Testis (tissue), 3 donors: ENCODE data around the gene TSPAN19. TPM values are rescaled to one million over a fixed set of nuclear protein-coding genes. Genes with fewer than 3 reads are reported as not detected.

Experiments used
- DNase-seq: peaks from one replicate; pipeline ENCODE4 v3.0.0-alpha.2; 2019
- H3K27ac ChIP-seq, 2 donors: fragments of 200-600 bp; sonication (generic); one replicate each; pipeline ENCODE4 v1.5.1; 2019
- H3K27me3 ChIP-seq: fragments of 200-600 bp; sonication (generic); one replicate; pipeline ENCODE4 v1.5.1; 2019
- H3K36me3 ChIP-seq: fragments of 200-600 bp; sonication (generic); one replicate; pipeline ENCODE4 v1.5.1; 2017; ENCODE audit warnings: low read depth; ENCODE audit errors: missing control alignments
- H3K4me1 ChIP-seq: fragments of 200-600 bp; sonication (generic); one replicate; pipeline ENCODE4 v1.5.1; 2019
- H3K4me3 ChIP-seq, 2 donors: fragments of 200-600 bp; sonication (generic); one replicate each; pipeline ENCODE4 v1.5.1; 2017 to 2019
- H3K9me3 ChIP-seq: fragments of 200-600 bp; sonication (generic); one replicate; pipeline ENCODE4 v1.5.1; 2017
- CTCF ChIP-seq, 3 experiments: fragments of 450-650 bp in 2 of 3; fragments of 200-600 bp in 1 of 3; sonication (generic) in 1 of 3; IDR thresholded peaks; one replicate each; pipeline ENCODE4 v1.5.1; 2016 to 2019; ENCODE audit warnings: antibody characterized with exemption in 3 of 3, mild to moderate bottlenecking in 2 of 3, moderate library complexity in 1 of 3
- POLR2A ChIP-seq: fragments of 450-650 bp; IDR thresholded peaks from one replicate; pipeline ENCODE4 v1.6.1; 2017; ENCODE audit warnings: antibody characterized with exemption, mild to moderate bottlenecking, moderate library complexity
- WGBS, 2 donors: methylation state at CpG; one replicate each; pipeline ENCODE4 v1.1.5; 2018; 5-methylcytosine and 5-hydroxymethylcytosine counted together
- intact Hi-C: fragments of 100-400 bp; cut with DNase I; formaldehyde crosslinking; loops from one replicate; pipeline ENCODE4 v1.15.1; 2023; ENCODE audit warnings: low total_unique reads
- polyA plus RNA-seq: library from polyadenylated mRNA; stranded (reverse); fragments of 350-450 nt; fragmentation: Illumina TruSeq; extraction: RNeasy Lipid Tissue Mini Kit (QIAGEN cat#74804); gene quantifications from one replicate; pipeline ENCODE4 v1.2.3, GENCODE V29; 2014; ENCODE audit warnings: low read depth, low replicate concordance; ENCODE audit not compliant: insufficient read depth
- total RNA-seq, 2 donors: library from RNA; depleted of rRNA; stranded (reverse); fragments of >200 nt; gene quantifications; one replicate each; pipeline ENCODE4 v1.2.3, GENCODE V29; 2016

Gene TSPAN19
- total and polyA plus RNA-seq, 3 donors from 2014 or later, result 1.8 to 7.5 (median 2.4) TPM

- 95 to 97% methylated on average over 2 of the region's 2 CpGs for WGBS, 2 donors
- TF ChIP-seq CTCF (IDR thresholded peaks at IDR 0.05), result no peak
- TF ChIP-seq POLR2A, result no peak
- no peak for DNase-seq
- Histone ChIP-seq H3K4me3 (no peak overlapping the region), H3K27me3 (no peaks in the 10 kb centered on the region), H3K27ac (no peak overlapping the region), H3K36me3 (no peaks in the 10 kb centered on the region), H3K9me3 (no peaks in the 10 kb centered on the region), H3K4me1 (no peaks in the 10 kb centered on the region)
- intact Hi-C loops, result no loop called here
Observed at GRCh38 chr12:84974155-84974815, 61.8 kb downstream of the TSPAN19 start.

- DNase-seq, result no peak
- H3K27ac ChIP-seq, result no peak overlapping the region
- no peaks in the 10 kb centered on the region for H3K9me3 ChIP-seq
- H3K4me3 ChIP-seq, result no peak overlapping the region
- TF ChIP-seq POLR2A, result no peak
- no peak for TF ChIP-seq CTCF (IDR thresholded peaks at IDR 0.05)
- H3K4me1 ChIP-seq, result no peaks in the 10 kb centered on the region
- no peaks in the 10 kb centered on the region for H3K36me3 ChIP-seq
- no peaks in the 10 kb centered on the region for H3K27me3 ChIP-seq
- intact Hi-C loops, result no loop called here
Observed at GRCh38 chr12:84973026-84973425, 63.1 kb downstream of the TSPAN19 start.

GRCh38 chr12:84969226-84969625 lies 66.9 kb downstream of the TSPAN19 start:
- Histone ChIP-seq H3K4me3 (no peak overlapping the region), H3K4me1 (no peaks in the 10 kb centered on the region), H3K27ac (no peak overlapping the region), H3K9me3 (no peaks in the 10 kb centered on the region), H3K27me3 (no peaks in the 10 kb centered on the region), H3K36me3 (no peaks in the 10 kb centered on the region)
- intact Hi-C loops, result no loop called here
- no peak for DNase-seq
- 80% methylated on average over 3 of the region's 3 CpGs for WGBS, 2 donors
- TF ChIP-seq POLR2A (no peak), CTCF (IDR thresholded peaks at IDR 0.05) (no peak)

Other genes with a start within 250 kb of the TSPAN19 start
- gene SLC6A15, start 123.5 kb downstream of the TSPAN19 start, total RNA-seq, result 1 to 10 TPM; 1.7 to 3.1 TPM
- gene SLC6A15, start 123.5 kb downstream of the TSPAN19 start, polyA plus RNA-seq, result 2.0 TPM
- 10 to 100 TPM; 13.2 to 29.0 TPM for gene LRRIQ1, start 74 bp upstream of the TSPAN19 start, total RNA-seq
- 9.6 TPM for gene LRRIQ1, start 74 bp upstream of the TSPAN19 start, polyA plus RNA-seq
- gene ALX1, start 243.9 kb upstream of the TSPAN19 start, total RNA-seq, result under 1 TPM in 1 of 2 donors, not detected in 1; 0.25 TPM
- gene ALX1, start 243.9 kb upstream of the TSPAN19 start, polyA plus RNA-seq, result 0.80 TPM